AG08396 (cell line): ENCODE measurements around the gene PPP1R3F.
"Not testable (repeated sequence)": the region's sequence is repeated elsewhere in the genome, so short reads cannot be mapped to it uniquely, and the experiment has no call there.

ENCODE experiments used
- DNase-seq: peaks from one replicate; pipeline ENCODE4 v3.0.0; 2012; ENCODE audit warnings: low spot score, mixed read lengths

The PPP1R3F gene

GRCh38 chrX:49321737-49322136, 52.1 kb downstream of the PPP1R3F start, which contains the start of gene GAGE12J:
TSS of gene GAGE12J (plus strand) at chrX:49322037. CDS start at chrX:49323194, 1,157 bp downstream.
- not testable (repeated sequence) for DNase-seq

DNA sequence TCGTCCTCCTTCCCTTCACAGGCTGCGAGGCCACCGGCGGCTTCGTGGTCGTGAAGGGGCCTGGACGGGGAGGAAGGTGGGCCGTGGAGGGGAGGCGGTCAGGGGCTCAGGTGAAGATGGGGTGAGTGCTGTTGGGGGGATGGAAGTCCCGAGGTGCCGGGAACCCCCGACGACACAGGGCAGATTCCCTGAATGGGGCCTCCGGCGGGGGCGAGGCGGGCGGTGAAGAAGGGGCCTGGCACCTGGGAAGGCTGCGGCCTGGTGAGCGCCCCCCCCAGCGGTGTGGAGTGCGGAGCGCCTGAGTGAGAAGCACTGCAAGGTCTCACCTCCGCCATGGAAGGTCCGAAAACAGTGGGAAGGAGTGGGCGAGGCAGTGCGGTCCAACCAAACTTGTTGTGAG, 52.7 kb downstream of the PPP1R3F start:
- DNase-seq = not testable (repeated sequence)

DNA sequence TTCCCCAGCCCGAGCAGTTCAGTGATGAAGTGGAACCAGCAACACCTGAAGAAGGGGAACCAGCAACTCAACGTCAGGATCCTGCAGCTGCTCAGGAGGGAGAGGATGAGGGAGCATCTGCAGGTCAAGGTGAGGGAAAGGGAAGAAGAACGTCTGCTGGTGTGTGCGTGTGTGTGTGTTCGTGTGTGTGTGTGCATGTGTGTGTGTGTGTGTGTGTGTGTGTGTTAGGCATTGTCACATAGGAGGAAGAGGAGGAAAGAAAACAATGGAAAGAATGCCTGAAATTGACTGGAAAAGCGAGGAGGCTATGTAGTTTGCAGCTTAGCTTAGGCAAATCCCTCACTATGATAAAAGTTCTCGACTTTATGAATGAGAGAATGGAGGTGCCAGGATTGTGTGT, 54.1 kb downstream of the PPP1R3F start:
- not testable (repeated sequence) for DNase-seq

DNA sequence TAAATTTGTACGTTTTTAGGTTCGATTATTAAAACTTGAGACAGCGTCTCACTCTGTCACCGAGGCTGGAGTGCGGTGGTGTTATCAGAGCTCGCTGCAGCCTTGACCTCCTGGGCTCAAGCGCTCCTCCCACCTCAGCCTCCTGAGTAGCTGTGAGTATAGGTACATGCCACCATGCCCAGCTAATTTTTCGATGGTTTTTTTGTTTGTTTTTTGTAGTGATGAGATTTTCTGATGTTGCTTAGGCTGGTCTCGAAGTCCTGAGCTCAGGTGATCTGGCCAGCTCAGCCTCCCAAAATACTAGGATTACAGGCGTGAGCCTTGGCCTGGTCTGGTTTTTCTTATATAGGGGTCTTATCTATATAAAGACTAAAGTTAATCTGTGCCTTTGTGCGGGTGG, 60.8 kb downstream of the PPP1R3F start:
- DNase-seq = not testable (repeated sequence)

- DNase-seq = not testable (repeated sequence)
These were observed 61.7 kb downstream of the PPP1R3F start, which contains the start of gene GAGE13 for GRCh38 chrX:49331282-49331681. TSS of gene GAGE13 (plus strand) at chrX:49331582. CDS start at chrX:49332738, 1,156 bp downstream.

DNA sequence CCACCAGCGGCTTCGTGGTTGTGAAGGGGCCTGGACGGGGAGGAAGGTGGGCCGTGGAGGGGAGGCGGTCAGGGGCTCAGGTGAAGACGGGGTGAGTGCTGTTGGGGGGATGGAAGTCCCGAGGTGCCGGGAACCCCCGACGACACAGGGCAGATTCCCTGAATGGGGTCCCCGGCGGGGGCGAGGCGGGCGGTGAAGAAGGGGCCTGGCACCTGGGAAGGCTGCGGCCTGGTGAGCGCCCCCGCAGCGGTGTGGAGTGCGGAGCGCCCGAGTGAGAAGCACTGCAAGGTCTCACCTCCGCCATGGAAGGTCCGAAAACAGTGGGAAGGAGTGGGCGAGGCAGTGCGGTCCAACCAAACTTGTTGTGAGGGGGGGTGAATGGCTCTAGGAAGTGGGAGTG, 62.2 kb downstream of the PPP1R3F start:
- DNase-seq = not testable (repeated sequence)
